ENCODE results near the gene TMEM167B.

DNA sequence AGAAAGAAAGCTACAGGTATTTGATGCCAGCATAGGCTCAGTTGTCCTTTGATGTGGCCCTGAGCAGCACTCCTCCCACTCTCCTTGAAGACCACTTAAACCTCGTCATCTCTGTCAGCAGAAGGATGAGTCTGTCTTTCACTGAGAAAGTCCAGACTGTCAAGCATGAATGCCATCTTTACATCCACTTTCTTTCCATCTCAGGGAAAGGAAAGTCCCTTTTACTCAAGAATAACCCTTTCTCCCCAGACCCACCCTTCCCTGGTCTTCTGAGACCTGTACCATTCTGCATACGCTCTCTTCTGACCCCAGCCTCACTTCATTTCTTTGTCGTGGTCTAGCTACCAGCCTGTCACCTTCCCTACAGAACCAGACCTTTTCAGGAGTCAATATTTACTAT, 19.3 kb downstream of the TMEM167B start:
- TF ChIP-seq FOS (IDR thresholded peaks at IDR 0.05; ENCODE audit: low read depth, low read length) (no peak), POLR2A (IDR thresholded peaks at IDR 0.05; ENCODE audit: low read depth, low read length) (no peak), MAZ (IDR thresholded peaks at IDR 0.05; ENCODE audit: borderline replicate concordance, low read depth, low read length) (no peak), RCOR1 (IDR thresholded peaks at IDR 0.05; ENCODE audit: insufficient replicate concordance, low read length) (no peak), MXI1 (IDR thresholded peaks at IDR 0.05; ENCODE audit: borderline replicate concordance, low read depth, low read length) (no peak), SMC3 (IDR thresholded peaks at IDR 0.05; ENCODE audit: low read depth, low read length) (no peak), RFX5 (IDR thresholded peaks at IDR 0.05; ENCODE audit: low read depth, low read length) (no peak), CEBPB (IDR thresholded peaks at IDR 0.05; ENCODE audit: low read depth, low read length) (no peak), RAD21 (IDR thresholded peaks at IDR 0.05; ENCODE audit: low read length) (no peak)
- TF ChIP-seq, protein P1, sequence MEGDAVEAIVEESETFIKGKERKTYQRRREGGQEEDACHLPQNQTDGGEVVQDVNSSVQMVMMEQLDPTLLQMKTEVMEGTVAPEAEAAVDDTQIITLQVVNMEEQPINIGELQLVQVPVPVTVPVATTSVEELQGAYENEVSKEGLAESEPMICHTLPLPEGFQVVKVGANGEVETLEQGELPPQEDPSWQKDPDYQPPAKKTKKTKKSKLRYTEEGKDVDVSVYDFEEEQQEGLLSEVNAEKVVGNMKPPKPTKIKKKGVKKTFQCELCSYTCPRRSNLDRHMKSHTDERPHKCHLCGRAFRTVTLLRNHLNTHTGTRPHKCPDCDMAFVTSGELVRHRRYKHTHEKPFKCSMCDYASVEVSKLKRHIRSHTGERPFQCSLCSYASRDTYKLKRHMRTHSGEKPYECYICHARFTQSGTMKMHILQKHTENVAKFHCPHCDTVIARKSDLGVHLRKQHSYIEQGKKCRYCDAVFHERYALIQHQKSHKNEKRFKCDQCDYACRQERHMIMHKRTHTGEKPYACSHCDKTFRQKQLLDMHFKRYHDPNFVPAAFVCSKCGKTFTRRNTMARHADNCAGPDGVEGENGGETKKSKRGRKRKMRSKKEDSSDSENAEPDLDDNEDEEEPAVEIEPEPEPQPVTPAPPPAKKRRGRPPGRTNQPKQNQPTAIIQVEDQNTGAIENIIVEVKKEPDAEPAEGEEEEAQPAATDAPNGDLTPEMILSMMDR (conservative IDR thresholded peaks at IDR 0.05; ENCODE audit: low read depth, low read length) = no peak
- TF ChIP-seq, protein P2, sequence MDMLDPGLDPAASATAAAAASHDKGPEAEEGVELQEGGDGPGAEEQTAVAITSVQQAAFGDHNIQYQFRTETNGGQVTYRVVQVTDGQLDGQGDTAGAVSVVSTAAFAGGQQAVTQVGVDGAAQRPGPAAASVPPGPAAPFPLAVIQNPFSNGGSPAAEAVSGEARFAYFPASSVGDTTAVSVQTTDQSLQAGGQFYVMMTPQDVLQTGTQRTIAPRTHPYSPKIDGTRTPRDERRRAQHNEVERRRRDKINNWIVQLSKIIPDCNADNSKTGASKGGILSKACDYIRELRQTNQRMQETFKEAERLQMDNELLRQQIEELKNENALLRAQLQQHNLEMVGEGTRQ (IDR thresholded peaks at IDR 0.05; ENCODE audit: low read depth, low read length) = no peak
- TF ChIP-seq, protein P3, sequence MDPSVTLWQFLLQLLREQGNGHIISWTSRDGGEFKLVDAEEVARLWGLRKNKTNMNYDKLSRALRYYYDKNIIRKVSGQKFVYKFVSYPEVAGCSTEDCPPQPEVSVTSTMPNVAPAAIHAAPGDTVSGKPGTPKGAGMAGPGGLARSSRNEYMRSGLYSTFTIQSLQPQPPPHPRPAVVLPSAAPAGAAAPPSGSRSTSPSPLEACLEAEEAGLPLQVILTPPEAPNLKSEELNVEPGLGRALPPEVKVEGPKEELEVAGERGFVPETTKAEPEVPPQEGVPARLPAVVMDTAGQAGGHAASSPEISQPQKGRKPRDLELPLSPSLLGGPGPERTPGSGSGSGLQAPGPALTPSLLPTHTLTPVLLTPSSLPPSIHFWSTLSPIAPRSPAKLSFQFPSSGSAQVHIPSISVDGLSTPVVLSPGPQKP (IDR thresholded peaks at IDR 0.05; ENCODE audit: borderline replicate concordance, low read depth, low read length) = no peak
